ENCODE measurements around the gene GLG1.

DNA sequence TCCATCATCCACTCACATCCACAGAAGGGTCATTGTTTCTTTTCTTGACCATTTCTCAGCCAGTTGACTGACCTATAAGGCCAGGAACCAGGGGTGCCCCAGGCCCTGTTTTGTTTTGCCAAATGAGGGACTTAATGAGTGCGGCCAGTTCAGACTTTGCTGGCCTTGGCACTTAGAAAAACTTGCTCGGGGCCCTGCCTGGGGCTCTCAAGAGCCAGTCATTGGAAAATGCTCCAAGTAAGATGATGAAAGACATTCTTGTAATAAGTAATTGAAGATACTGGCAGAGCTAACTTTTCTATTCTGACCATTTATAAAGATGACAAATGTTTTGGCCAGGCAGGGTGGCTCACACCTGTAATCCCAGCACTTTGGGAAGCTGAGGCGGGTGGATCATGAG, 156.7 kb downstream of the GLG1 start:
- TF ChIP-seq GATA2 (IDR thresholded peaks at IDR 0.05; ENCODE audit: low read depth, low read length) (no peak), GATA3 (IDR thresholded peaks at IDR 0.05; ENCODE audit: low read depth, low read length) (no peak)
